T-helper 2 cell treated with Interferon-gamma antibody and Interleukin-4, amounts not matched to agents 100 ng/mL and 5 ng/mL, for 36 hours (primary cell): ENCODE measurements around the gene SAYSD1. TPM values are rescaled to one million over a fixed set of nuclear protein-coding genes. Genes with fewer than 3 reads are reported as not detected.

Experiments used
- intact Hi-C: fragments of 100-400 bp; cut with micrococcal nuclease; formaldehyde crosslinking; loops from one replicate; pipeline ENCODE4 v1.15.1; 2023
- total RNA-seq: library from RNA; stranded (reverse); gene quantifications from 2 replicates; pipeline ENCODE4 v1.2.3, GENCODE V29; 2022

SAYSD1 gene
- total RNA-seq, 1 donor from 2014 or later, result 12.4 TPM

DNA sequence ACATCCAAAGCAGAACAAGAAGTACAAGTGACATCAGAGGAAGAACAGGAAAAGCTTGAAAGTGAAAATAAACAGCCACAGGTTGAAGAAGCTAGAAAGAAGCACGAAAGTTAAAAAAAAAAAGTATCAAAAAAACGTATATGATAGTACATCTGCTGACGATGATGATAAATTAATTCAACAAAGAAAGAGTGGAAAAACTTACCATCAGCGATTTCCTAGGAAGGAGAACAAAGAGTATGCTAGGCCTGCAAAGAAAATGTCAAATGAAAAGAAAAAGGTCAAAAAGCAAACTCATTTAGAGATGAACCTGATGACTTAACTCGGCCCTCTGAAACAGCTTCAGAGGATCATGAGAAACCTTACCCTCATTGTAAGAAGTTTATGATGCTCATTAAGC, 3.7 kb downstream of the SAYSD1 start:
- intact Hi-C loops, result loop anchor here (5.0 to 10.0 kb wide), 3 partner anchors 396 to 1961 kb away; partner anchors contain the start of genes BTBD9, DNAH8, NFYA and OARD1

DNA sequence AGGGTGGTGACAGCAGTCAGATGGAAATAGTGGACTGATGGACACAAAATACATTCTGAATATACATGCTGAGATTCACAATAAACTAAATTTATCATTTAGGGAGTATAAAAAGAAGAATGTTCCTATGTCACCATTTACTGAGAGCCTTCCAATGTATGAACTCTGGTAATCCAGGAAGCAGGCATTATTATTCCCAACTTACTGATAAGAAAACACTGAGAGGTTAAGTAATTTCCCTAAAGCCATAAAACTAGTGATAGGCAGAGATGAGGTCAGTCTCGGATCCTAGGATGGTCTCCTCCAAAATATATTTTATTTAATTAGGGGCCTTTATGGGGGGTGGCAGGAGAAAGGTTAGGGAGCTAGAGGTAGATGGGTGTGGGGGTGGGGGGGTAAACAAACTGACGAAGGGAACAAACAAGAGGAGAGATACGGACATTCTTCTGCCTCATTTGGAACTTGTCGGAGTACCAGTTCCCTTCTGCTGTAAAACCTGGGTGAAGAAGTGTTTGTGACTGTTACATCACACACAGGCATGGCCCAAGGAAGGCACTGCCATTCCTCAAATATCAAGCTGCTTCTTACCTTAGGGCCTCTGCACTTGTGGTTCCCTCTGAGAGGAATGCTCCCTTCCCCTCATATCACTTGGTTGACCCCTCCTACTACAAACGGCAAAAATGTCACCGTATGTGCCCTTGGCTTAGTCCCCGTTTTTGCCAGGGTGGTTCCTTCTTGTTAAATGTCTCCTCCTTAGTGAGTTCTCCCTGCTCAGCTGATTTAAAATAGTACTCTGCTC, 6.7 kb downstream of the SAYSD1 start:
- intact Hi-C loops, result no loop called here

- intact Hi-C loops, result no loop called here
These were observed 7.3 kb downstream of the SAYSD1 start for GRCh38 chr6:39107641-39108040.

GRCh38 chr6:39107034-39107433, 8.0 kb downstream of the SAYSD1 start:
- intact Hi-C loops, result no loop called here

DNA sequence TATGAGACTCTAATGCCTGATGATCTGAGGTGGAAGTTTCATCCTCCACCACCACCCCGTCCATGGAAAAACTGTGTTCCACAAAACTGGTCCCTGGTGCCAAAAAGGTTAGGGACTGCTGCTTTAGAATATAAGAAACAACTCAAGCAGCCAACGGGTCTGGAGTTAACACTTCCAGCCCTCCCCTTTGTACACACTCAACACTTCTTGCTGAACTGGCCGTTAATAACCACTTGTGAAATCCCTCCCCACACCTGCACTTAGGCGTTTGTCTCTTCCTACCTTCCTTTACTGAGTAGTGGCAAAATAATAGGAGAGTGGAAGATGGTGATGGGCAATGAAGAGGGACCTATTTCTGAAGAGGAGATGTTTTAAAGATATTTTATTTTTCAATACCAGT, 10.5 kb downstream of the SAYSD1 start:
- intact Hi-C loops, result no loop called here

DNA sequence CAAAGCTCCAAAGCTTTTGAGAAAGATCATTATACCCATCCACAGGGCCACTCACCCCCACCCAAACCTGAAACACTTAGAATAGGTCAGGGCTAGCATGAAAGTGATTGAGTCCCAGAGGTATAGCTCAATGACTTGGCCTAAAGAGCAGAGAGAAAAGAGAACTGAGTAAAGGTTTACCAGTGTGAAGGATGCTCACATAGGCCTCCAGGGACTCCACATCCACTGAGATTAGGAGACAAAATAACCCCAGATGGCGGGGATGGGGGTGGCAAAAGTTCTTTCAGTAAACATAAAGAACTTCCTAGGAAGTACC, 12.2 kb downstream of the SAYSD1 start:
- intact Hi-C loops, result no loop called here

DNA sequence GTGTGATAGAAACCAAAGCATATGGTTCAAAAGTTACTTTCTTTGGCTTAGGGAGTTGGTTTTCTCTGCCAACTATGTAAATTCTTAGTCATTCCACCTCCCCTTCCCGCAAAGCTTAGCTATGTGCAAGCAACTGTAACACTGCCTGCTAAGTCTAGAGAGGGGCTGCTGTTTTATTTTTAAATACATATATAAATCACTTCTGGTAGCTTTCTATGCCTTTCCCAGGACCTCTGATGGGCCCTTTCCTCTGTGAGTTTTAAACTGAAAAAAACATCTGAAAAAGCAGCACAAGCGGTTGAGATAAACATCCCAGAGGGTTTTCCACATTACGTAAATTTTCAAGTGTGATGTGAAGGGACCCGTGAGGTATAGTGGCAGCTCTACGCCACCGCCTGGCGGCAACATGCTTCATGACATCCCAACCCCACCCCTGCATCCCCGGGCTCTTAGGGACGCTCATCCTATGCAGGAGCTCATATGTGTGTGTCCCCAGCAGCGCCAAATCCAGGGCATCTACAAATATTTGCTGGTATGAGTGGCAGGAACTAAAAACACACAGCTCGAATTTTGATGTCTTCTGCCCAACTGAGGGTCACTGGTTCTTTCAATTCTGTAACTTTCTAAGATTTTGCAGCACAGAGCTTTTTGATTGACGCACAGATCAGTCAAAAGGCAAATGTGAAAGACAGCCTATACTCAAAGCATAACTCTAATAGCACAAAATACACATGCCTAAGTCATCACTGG, 12.7 kb downstream of the SAYSD1 start:
- intact Hi-C loops, result no loop called here

- intact Hi-C loops, result no loop called here
These were observed 14.6 kb downstream of the SAYSD1 start for GRCh38 chr6:39100358-39100757.

- intact Hi-C loops, result no loop called here
These were observed 19.4 kb downstream of the SAYSD1 start for GRCh38 chr6:39095578-39095977.

DNA sequence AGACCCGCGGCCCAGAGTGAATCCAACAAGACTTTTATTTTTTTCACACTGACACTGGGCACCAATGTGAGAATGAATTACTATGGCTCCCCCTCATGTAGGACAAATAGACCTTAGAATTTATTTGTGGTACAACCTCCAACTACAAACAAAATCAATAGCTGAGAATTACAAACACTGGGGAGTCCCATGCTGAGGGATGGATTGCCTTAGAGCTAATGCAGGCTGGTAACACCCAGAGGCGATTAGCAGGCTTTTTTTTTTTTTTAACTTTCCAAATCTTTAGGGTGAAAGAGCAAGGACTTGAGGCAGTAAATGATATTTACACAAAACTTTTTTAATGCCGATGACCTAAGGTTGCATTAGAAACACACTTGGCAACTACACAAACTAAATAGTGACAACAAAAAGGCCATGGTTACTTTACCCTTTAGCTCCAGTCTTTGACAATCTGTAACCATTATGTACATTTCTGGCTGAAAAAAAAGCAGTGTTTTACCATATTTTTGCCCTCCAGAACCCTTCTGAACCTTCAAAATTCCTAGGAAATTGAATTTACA, 21.8 kb downstream of the SAYSD1 start:
- intact Hi-C loops, result no loop called here

- intact Hi-C loops, result no loop called here
These were observed 22.9 kb downstream of the SAYSD1 start for GRCh38 chr6:39092124-39092523.

DNA sequence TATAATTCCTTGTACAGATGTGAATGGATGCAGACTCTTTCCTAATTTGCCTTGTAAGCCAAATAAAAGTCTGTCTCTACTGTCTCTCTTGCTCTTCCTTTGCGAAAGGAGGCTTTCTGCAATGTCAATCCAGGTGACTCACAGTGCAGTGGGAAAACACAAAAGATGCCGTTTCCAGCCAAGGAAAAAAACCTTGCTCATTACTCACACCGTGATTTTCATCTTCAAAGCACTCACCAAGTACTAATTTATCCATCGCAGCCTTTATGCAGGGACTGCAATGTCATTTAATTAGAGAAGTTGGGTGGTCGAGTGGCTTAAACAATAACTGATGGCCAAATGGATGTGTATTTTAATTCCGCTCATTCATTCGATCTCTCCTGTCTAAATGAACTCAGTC, 23.8 kb downstream of the SAYSD1 start:
- intact Hi-C loops, result no loop called here

- intact Hi-C loops, result no loop called here
These were observed 24.9 kb downstream of the SAYSD1 start for GRCh38 chr6:39090036-39090435.

DNA sequence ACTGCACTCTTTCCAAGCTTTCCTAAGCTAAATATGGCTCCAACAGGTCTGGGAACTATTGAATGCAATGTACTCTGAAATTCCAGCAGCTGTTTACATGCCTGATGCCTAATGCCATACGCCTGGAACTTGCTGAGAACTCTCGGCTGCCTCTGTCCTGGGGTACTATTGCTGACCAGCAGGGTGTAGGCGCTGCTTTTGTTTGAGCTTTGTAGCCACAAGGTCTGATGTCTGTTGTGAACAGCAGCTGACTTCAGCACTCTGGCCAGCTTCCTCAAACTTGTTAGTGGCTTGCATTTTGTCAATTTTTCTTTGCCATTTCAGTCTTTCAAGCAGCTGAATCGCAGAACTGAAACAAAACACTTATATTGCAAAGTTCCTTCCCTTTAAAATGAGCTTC, 26.7 kb downstream of the SAYSD1 start:
- intact Hi-C loops, result loop anchor here (10.0 kb wide), 1 partner anchor 216 kb away; no protein-coding TSS in a partner anchor

DNA sequence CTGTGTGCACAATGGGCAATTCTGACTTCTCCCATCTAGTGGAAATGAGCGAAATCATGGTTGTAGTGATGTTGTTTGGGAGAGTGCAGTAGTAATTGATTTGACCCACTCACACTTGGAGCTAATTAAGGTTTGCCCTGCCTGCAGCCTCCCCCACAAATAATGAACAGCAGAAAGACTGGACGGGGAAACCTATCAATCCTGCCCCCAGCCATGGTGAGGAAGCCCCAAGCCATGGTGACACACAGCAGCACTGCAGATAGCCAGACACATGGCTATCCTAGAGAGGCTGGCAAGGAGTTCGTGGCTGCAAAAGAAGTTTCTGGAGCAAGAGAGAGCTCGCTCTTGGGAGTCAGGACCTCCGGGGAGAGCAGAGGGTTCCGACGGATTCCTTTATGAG, 27.8 kb downstream of the SAYSD1 start:
- intact Hi-C loops, result loop anchor here (10.0 kb wide), 1 partner anchor 218 kb away; no protein-coding TSS in a partner anchor

DNA sequence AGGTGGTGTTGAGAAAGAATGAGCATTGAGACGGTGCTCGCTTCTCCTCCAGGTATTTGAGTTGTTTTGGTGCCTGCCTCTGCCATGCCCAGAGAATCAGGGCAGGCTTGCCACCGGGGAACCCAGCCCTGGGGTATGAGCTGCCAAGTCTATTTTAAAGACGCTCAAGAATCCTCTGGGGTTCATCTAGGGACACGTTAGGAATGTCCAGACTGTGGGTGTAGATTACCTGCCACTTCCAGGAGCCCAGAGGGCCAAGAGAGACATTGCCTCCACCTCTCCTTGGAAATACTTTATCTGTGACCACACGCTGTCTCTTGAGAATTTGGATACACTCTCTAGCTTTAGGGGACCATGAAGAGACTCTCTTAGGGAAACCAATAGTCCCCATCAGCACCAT, 28.3 kb downstream of the SAYSD1 start:
- intact Hi-C loops, result loop anchor here (10.0 kb wide), 1 partner anchor 218 kb away; no protein-coding TSS in a partner anchor

DNA sequence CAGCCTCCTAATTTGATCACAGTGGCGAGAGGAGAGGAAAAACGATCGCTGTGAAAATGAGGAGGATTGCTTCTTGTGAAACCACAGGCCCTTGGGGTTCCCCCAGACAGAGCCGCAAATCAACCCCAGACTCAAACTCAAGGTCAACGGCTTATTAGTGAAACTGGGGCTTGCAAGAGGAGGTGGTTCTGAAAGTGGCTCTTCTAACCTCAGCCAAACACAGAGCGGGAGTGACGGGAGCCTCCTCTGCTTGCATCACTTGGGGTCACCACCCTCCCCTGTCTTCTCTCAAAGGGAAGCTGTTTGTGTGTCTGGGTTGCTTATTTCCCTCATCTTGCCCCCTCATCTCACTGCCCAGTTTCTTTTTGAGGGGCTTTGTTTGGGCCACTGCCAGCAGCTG, 28.7 kb downstream of the SAYSD1 start:
- intact Hi-C loops, result loop anchor here (10.0 kb wide), 1 partner anchor 219 kb away; no protein-coding TSS in a partner anchor

DNA sequence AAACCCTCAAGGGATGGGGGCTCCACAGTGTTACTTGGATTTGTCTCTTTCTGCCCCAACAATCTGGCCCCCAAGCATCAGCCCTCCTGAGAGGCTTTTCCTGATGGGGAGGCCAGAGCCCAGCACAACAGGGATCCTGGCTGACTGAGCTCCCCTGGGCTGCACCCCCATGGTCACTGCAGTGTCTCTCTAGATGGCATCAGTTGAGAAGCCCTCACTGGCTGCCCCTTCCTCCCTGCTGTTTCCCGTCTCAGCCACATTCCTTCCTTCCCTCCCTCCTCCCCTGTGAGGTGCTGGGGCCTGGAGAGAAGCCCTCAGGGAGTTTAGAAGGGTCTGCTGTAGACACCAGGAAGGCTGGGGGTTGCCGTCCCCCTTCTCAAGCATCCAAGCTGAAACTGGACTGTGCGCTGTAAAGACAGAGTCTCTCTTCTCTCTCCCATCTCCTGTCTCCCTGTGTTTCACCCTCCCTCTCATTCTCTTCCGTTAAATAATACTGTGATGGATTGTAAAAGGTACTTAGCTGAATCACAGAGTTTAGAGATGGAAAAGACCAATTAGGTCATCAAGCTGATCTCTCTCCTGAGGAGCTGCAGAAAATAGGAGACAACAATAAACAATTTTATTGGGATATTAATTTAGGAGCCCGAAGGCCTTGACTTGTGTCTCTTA, 29.7 kb downstream of the SAYSD1 start:
- intact Hi-C loops, result loop anchor here (10.0 kb wide), 1 partner anchor 220 kb away; no protein-coding TSS in a partner anchor

DNA sequence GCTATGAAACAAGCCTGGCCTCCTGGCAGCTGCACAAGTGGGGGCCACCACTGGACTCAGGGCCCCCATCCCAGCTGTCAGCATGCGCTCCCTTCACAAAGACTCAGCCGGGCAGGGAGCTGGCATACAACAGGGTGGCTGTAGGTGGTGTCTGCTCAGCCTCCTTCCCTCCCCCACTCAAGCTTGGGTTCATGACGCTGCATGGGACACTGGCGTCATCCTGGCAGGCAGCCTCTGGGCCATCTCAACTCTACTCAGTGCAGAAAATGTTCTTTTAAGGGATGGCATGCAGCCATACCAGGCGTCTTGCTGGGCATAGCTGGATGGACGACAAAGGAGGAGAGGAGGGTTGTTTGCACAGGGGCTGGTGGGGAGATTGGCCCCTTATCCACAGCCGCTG, 30.5 kb downstream of the SAYSD1 start:
- intact Hi-C loops, result loop anchor here (10.0 kb wide), 1 partner anchor 220 kb away; no protein-coding TSS in a partner anchor

DNA sequence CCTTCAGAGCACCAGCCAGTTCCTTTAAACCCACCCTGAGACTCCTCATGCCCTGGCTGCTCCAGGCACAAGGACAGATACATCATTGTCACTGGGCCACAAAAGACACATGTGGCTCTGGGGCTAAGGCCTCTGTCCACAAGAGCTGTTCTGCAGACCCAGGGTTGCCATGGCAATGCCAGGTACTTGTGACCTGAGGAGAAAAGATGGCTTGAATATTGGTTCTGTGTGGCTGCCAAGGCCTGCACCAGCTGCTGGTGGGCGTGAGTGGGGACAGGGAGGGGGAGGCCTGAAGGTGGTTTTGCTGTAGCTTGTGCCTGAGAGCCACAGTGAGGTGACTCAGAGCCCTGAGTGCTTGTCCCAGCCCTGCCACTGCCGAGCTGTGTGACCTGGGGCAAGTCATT, 31.8 kb downstream of the SAYSD1 start:
- intact Hi-C loops, result loop anchor here (10.0 kb wide), 1 partner anchor 222 kb away; no protein-coding TSS in a partner anchor

DNA sequence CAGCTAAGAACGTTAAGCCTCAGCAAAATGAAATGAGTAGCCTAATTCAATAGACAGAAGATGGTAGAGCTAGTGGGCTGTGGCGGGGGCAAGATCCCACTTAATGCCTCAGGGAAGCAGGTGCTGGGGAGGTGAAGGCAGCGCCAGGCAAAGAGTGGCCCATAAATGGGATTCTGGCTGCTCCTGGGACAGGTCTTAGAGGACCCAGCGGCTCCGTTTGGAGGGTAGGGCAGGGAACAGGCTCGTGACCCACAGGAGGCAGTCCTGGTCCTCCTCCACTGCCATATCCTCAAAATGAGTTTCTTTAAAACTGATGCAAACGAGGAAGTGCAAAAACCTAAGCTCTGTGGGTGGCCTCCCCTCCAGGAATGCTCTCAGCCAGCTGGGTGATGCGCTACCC, 32.7 kb downstream of the SAYSD1 start:
- intact Hi-C loops, result loop anchor here (10.0 kb wide), 1 partner anchor 222 kb away; no protein-coding TSS in a partner anchor
